C4-2B (cell line): ENCODE results near the gene CYP21A2.

Source experiments
- H3K27ac ChIP-seq: fragments of 450-650 bp; 2 replicates; pipeline ENCODE4 v1.5.1; 2017
- CTCF ChIP-seq: fragments of 450-650 bp; conservative IDR thresholded peaks from 2 replicates; pipeline ENCODE4 v1.5.1; 2017; ENCODE audit warnings: mild to moderate bottlenecking
- ZFX ChIP-seq: fragments of 450-650 bp; IDR thresholded peaks from 2 replicates; pipeline ENCODE4 v1.6.1; 2017

CYP21A2 gene

GRCh38 chr6:32085759-32086459, 47.7 kb downstream of the CYP21A2 start:
- no peak overlapping the region for H3K27ac ChIP-seq
- no peak for TF ChIP-seq CTCF
- no peak for TF ChIP-seq ZFX

DNA sequence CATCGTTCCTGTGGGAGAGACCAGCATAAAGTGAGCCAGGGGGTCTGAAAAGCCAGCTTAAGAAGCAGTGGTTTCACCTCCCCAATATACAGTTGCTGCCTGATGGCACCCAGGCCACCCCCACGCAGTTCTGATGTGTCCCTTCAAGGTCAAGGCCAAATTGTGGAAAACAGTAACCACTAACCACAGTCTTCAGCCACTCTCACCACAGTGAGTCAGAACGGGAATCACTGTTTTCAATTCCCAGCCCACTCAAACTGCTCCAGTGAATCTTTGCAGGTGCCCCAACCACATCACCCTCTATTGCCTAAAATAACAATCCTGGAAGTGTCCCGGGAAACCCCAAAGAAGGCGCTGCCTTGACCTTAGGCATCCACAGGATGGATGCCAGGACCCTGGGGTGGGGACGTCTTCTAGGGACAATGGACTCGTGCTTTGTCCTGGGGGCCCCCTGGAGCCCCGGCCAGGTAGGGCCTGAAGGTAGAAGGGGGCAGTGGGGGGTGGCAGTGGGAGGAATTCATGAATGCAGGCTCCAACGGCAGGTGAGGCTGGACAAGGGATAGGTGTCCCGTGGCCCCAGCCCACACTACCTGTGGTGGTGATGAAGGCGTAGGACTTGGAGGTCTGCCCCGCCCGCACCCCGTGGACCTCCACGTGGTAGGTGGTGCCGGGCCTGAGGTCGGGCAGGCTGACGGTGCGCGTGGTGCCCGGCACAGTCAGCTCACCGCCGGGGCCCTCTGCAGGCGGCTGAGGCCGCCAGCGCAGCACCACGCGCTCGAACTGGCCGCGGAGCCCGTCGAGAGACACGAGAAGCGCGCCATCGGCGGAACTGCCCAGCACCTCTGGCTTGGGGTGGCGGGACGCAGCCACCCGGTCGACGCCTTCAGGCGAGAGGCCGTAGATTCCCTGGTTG, 48.7 kb downstream of the CYP21A2 start:
- no peak overlapping the region for H3K27ac ChIP-seq
- TF ChIP-seq ZFX, result no peak

- peak; percentile 76 for TF ChIP-seq CTCF
- no peak for TF ChIP-seq ZFX
- H3K27ac ChIP-seq, result no peak overlapping the region
These were observed 49.6 kb downstream of the CYP21A2 start for GRCh38 chr6:32087574-32088486.

DNA sequence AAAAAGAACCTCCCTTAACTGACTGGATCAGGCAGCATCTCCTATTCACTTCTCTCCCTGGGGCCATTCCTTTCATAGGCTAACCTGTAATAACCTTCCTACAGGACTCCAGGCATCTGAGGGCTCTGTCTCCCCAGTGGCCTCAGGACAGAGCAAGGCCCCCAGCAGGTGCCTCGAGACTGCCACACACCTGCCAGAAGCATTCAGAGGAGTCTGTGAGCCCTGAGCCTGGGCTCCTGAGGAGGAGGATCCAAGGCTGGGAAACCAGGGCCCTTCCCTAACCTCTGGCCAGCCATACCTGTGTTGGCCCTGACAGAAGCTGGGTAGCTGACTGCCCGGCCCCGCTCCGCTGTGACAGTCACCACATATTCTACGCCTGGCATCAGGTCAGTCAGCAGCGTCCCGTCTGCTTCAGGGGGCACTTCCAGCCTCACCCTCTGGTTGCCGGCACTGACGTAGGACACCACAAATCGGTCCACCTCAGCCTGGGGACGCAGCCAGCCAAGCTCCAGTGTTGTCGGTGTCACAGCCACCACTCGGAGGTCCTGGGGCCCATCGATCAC, 50.4 kb downstream of the CYP21A2 start:
- TF ChIP-seq ZFX, result no peak
- TF ChIP-seq CTCF, result no peak
- no peak overlapping the region for H3K27ac ChIP-seq

DNA sequence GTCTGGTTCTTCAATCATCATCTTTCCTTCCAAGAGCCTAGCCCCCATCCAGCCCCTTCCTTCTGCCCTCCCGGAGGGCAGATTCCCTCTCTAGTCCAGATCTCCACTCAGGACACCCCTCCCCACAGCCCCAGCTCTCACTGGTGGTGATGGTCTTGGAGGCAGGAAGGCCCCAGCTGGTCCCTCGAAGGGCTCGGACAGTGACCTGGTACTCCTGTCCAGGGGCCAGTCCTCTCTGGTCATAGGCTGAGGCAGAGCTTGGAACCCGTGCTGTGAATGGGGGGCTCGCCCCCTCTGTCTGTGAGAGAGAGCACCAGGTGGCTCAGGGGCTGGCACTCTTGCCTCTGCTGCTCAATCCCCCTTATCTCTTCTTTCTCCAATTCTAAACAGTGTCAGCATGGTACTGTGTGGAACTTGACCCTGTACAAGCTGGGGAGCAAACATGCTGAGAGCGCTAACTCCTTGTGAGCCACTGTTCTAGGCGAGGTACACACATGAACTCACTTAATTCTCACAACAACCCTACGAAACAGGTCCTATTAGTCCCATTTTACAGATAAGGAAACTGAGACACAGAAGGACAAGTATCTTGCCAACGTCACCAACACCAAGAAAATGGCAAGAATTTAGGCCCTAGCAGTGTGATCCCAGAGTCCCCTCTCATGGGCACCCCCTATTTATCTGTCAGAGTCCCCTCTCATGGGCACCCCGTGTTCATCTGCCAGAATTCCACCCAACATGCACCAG, 51.0 kb downstream of the CYP21A2 start:
- TF ChIP-seq CTCF, result no peak
- no peak for TF ChIP-seq ZFX
- no peak overlapping the region for H3K27ac ChIP-seq
